GM12873 (cell line): ENCODE results near the gene IMPDH2.

Experiments used
- CTCF ChIP-seq: IDR thresholded peaks from 2 replicates; pipeline ENCODE4 v1.5.1; 2012; ENCODE audit warnings: low read depth, mild to moderate bottlenecking, moderate library complexity, low read length, control low read depth; ENCODE audit not compliant: insufficient read depth; ENCODE audit errors: missing control alignments

Gene IMPDH2

DNA sequence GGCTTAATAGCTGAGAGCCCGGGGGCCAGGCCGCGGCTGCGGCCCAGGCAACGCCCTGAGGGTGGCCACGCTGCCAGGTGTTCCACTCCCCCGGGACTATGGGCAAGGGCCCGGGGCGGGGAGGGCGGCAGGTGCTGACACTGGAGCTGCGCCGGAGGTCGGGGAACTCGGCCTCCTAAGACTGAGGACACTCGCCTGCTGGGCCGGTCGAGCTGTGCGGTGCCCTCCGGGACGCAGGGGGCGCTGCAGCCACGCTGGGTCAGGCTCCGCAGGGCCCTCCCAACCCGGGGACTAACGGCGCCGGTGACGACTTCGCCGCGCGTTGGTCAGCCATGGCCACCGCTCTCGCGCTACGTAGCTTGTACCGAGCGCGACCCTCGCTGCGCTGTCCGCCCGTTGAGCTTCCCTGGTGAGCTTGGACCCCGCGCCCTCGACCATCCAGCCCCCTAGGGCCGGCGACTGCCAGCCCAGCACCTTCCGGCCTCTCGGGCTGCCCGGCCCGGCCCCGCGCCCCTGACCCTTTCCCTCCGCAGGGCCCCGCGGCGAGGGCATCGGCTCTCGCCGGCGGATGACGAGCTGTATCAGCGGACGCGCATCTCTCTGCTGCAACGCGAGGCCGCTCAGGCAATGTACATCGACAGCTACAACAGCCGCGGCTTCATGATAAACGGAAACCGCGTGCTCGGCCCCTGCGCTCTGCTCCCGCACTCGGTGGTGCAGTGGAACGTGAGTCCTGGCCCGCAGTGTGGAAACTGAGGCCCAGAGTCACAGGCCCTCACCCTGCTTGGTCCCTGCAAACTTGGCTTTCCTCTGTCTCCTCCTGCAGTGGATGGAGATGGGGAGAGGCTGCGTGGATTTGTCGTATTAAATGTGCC is 7.1 kb downstream of the IMPDH2 start, which contains the start of gene NDUFAF3:
TSS of gene NDUFAF3 (plus strand) at position 309 of the 875 bp plus-strand sequence. CDS start at position 333, 24 bp downstream.
- peak; percentile 94 for TF ChIP-seq CTCF

GRCh38 chr3:49021213-49021812 is 7.9 kb downstream of the IMPDH2 start:
- no peak for TF ChIP-seq CTCF

- no peak for TF ChIP-seq CTCF
These were observed 8.6 kb downstream of the IMPDH2 start for GRCh38 chr3:49020330-49021212.

- no peak for TF ChIP-seq CTCF
These were observed 9.3 kb downstream of the IMPDH2 start for GRCh38 chr3:49019941-49020329.

DNA sequence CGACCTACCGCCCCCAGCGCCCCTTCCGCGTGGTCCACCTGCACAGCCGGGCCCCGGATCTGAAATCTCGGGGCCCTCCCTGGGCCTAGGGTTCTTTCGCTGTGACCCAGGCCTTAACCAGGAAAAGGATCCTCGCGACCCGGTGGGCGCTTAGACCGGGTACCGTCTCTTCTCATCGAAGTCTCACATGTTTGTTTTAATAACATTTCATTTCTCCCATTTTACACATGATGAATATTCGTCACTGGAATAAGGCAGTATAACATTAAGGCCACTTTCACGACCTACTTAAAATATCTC is 10.5 kb downstream of the IMPDH2 start:
- no peak for TF ChIP-seq CTCF

DNA sequence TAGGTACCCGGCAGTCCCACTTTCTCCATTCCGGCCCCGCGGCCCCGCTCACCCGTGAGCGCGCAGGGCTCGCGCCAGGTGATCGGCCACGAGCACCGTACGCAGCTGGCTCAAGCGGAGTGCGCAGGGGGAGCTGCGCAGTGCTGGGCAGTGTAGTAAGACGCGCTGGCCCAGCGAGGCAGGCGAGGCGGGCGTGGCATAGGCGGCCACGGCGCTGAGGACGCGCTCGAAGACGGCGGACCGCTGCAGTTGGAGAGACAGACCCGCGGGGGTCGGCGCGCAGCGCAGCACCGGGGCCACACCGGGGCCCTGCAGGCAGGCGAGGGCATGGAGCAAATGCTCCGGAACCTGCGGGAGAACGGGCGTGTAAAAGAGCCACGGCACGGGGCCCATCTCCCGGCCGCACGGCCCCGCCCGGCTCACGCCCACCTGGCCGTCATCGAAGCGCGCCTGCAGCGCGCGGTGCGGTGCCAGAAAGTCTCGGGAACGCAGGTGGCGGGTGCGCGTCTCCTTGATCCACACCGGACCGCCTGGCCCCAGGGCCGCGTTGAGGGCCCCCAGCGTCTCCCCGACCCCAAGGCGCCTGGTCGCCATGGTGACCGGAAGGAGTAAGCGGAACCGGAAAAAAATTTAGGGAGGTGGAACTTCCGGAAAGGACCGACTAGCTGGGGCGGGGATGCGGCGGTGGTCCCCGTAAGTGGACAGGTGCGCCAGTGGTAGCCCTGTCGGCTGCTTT is 11.1 kb downstream of the IMPDH2 start, which contains the start of gene DALRD3:
TSS of gene DALRD3 (minus strand) at position 610 of the 736 bp plus-strand sequence. CDS start at position 594, 16 bp downstream.
- no peak for TF ChIP-seq CTCF
